A549 treated with ZK216348 at 1 μM for 4 hours (cell line): ENCODE results near the gene CEP164. TPM values are rescaled to one million over a fixed set of nuclear protein-coding genes. Genes with fewer than 3 reads are reported as not detected.

Experiments
- total RNA-seq: library from RNA; stranded (reverse); fragments of 200-300 nt; extraction: Qiagen RNA extraction; gene quantifications from 5 replicates; pipeline ENCODE4 v1.2.3, GENCODE V29; 2022; ENCODE audit warnings: low read depth

The CEP164 gene
- 14.5 to 20.3 TPM (median 17.7 TPM) in 5 replicates for total RNA-seq

GRCh38 chr11:117327567-117328374, at the start of gene CEP164:
Gene CEP164 (plus strand): TSS chr11:117327854. CDS start chr11:117338587, 10,733 bp downstream.

GRCh38 chr11:117290809-117291396, 36.8 kb upstream of the CEP164 start, which contains the start of gene BACE1-AS:
Gene BACE1-AS (plus strand): TSS chr11:117291346.

GRCh38 chr11:117316197-117316961, 11.3 kb upstream of the CEP164 start, which contains the start of gene BACE1:
Gene BACE1 (minus strand): TSS chr11:117316256. CDS start chr11:117315795, 461 bp downstream.

Other genes with a start within 250 kb of the CEP164 start
- 7.0 to 10.6 TPM (median 9.9 TPM) in 5 replicates for gene SIK3, start 229.4 kb upstream of the CEP164 start, total RNA-seq
- 25.0 to 45.0 TPM (median 36.4 TPM) in 5 replicates for gene PAFAH1B2, start 183.6 kb upstream of the CEP164 start, total RNA-seq
- gene SIDT2, start 149.1 kb upstream of the CEP164 start, total RNA-seq = 3.3 to 6.1 TPM (median 5.3 TPM) in 5 replicates
- gene TAGLN, start 128.5 kb upstream of the CEP164 start, total RNA-seq = 64.2 to 153 TPM (median 100 TPM) in 5 replicates
- gene PCSK7, start 95.8 kb upstream of the CEP164 start, total RNA-seq = 11.9 to 23.5 TPM (median 19.9 TPM) in 5 replicates
- 9.1 to 12.9 TPM (median 10.4 TPM) in 5 replicates for gene RNF214, start 95.2 kb upstream of the CEP164 start, total RNA-seq
- gene BACE1-AS, start 36.5 kb upstream of the CEP164 start, total RNA-seq = 1.8 to 2.8 TPM (median 2.2 TPM) in 5 replicates
- 8.1 to 10.8 TPM (median 10.2 TPM) in 5 replicates for gene BACE1, start 11.6 kb upstream of the CEP164 start, total RNA-seq